HG03066 (cell line): Measurements from ENCODE around the gene RTN4RL1.

ENCODE experiments used
- ATAC-seq: cut with Tn5 transposase; IDR thresholded peaks from one replicate; pipeline ENCODE4 v1.9.1; 2021; ENCODE audit warnings: low read depth; ENCODE audit not compliant: unreplicated experiment

RTN4RL1 gene

GRCh38 chr17:1931844-1932579 is 93.1 kb downstream of the RTN4RL1 start:
- no peak for ATAC-seq

DNA sequence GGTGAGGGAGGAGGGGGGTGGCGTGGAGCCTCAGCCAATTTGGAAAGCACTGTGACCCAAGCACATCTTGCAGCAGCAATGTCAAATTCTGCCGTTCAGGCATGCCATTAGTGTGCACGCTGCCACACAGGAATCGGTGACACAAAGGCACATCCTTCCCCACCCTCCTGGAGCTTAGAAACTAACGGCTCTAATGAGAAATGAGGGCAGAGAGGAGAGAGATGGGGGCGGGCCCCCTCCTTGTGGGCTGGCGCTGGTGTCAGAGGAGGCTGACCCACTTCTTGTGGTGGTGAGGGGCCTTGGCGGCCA is 94.8 kb downstream of the RTN4RL1 start:
- ATAC-seq = no peak

- ATAC-seq = no peak
Measured at GRCh38 chr17:1928976-1929375, 96.2 kb downstream of the RTN4RL1 start.

DNA sequence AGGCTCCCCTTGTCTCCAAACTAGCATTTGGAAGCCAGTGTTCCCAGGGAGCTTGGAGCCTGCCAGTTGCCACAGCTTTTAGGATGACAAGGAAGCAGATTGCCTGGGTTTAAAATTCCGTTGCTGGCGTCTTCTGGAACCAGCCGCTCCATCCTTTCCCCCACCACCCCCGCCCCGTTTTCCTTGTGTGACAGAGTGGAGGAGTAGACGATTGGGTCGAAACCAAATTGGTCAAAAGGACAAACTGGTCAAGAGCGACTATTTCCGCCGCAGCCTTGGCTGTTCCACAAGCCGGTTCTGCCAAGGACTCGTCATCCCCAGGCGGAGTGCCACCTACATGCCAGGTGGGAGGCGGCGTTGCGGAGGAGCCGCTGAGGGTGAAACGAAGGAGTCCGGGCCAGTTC is 104.2 kb downstream of the RTN4RL1 start:
- ATAC-seq = no peak

- ATAC-seq = no peak
Measured at GRCh38 chr17:1919201-1919600, 105.9 kb downstream of the RTN4RL1 start.

DNA sequence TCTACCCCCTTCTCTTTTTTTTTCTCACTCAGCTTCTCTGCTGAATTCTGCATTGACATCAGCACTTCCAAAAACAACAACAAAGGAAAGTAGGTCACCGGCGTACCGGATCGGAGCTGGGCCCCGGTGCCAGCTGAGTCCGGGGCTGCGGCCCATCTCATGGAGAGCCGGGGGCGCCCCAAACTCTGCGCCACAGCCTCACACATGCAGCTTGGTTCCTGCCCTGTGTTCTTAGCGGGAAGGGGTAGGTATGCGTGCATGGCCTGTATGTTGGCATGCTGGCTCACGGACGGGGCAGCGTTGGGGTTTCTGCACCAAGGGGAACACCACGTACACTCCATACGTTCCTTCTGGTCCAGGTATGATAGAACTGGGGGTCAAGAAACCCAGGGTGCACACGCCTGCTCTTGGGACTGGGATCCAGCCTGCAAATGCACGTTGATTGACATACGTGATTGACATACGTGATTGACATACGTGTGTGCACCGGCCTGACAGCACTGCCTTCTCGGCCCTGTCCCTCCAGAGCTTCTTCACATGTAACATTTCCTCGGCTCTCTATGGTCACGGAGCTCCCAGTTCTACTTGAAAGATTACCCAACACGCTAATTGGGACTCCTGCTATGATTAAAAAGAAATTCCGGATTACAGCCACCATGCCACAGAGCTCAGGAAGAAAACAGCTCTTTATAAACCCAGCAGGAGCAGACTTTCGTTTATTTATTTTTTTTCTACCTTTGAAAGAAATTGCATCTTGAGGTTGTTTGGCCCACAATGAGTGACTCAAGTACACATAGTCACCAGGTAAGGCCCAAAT is 106.6 kb downstream of the RTN4RL1 start:
- ATAC-seq = no peak

DNA sequence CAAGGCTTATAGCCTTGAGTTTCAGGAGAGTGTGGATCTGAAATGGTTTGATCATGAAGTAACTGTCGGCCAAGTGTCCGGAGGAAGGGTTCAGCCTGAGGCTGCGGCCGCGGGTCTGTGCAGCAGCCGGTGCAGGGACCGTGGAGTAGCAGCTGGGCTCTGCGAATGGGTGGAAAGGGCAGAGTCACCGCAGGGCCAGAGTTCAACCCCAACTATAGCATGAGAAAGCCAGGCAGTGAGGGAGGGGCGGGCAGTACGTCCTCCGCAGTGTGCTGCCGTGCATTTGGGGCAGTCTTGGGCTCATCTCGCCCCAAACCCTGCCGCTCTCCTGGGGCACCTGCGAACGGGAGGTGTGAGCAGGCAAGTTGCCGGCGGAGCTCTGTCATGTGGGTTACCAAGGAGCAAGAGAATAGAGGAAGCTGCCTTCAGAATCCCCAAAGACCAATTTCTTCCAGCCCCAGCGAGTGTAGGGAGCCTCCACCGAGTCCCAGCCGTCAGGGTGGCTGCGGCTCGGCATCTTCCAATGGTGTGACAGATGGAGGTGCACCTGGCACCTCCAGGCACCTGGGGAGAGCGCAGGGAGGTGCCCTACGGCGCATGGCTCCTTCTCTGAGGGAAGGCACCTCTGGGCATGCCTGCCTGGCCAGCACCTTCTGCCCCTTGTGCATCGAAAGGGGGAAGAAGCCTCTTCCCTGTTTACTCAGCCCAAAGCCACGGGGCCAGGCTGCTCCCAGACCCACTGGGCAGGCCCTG is 108.0 kb downstream of the RTN4RL1 start:
- no peak for ATAC-seq

DNA sequence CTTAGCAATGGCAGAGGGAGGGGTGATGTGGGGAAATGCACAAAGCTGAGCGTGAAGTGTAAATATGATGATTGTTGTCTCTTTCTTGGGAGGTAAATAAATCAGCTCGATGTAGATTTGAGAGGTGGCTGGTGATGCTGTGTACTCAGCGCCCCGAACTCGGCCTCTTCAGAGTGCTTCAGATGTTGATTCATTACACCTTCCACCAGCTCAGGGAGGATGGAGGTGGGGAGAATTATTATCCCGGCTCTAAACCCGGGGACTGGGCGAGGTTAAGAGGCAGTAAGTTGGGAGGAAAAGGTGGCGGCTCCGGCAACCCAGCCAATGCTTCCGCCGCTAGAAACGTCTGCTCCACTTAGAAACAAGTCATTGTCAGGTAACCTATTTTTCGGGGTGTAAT is 108.8 kb downstream of the RTN4RL1 start:
- no peak for ATAC-seq

GRCh38 chr17:1915889-1916288 is 109.2 kb downstream of the RTN4RL1 start:
- ATAC-seq = no peak

DNA sequence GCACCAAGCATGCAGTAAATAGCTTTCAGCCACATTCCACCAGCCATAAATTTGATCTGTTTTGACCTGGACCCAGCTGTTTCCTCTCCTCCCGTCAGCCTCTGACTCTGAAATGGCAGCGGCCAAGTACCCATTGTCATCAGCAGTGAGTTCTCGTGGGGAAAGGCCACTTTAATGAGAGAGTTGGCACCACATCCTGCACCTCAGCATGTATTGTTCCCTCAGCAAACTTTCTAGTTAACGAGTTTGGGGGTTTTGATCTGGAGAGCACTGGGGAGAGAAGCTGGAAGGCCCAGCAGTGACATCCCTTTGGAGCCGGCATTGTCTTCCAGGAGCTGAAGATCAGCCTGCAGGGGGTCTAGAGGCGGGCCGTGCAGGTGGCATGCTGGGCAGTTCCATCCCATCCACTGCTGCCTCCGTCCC is 110.5 kb downstream of the RTN4RL1 start:
- no peak for ATAC-seq

DNA sequence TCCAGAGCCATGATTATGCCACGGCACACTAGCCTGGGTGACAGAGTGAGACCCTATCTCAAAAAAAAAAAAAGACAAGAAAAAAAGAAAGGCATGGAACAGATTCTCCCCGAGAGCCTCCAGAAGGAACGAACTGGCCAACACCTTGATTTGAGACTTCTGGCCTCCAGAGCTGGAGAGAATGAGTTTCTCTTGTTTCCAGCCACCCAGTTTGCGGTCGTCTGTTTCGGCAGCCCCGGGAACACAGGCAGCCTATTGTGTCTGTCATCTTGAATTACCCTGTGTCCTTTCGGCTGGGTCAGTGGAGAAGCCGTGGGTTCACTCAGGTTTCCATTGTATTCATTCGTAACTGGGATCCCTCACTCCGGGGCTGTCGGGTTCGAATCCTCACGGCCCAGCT is 111.4 kb downstream of the RTN4RL1 start:
- no peak for ATAC-seq

- no peak for ATAC-seq
Measured at GRCh38 chr17:1912146-1912545, 113.0 kb downstream of the RTN4RL1 start.

GRCh38 chr17:1909985-1910384 is 115.1 kb downstream of the RTN4RL1 start:
- ATAC-seq = no peak

DNA sequence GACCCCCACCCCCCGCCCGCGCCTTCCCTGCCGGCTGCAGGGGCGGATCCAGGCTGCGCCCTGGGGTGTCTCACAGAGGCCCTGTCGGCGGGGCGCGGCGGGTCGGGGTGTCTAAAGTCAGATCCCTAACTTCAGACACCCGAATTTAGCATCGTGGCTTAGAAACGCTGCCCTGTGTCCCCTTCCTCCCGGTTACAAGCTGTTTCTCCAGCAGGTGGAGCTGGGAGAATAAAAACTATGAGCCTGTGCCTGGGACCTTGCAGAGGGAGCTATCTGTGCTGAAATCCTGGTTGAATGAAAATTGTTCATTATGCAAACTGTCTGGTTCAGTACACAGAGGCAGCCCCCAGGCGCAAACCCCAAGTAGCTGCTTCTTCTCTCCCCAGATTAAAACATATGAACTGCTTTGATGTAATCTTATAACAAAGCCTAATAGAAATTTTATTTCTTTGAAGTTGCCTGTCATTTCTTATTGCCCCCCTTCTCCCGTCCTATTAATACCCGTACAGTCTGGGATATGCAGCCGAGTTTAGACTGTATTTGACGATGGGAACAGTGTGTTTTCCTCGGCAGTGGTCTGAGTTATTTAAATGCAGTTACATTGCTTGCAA is 116.3 kb downstream of the RTN4RL1 start:
- ATAC-seq = no peak

GRCh38 chr17:1907909-1908698 is 117.0 kb downstream of the RTN4RL1 start:
- ATAC-seq = no peak

GRCh38 chr17:1907216-1907631 is 117.9 kb downstream of the RTN4RL1 start:
- ATAC-seq = no peak

DNA sequence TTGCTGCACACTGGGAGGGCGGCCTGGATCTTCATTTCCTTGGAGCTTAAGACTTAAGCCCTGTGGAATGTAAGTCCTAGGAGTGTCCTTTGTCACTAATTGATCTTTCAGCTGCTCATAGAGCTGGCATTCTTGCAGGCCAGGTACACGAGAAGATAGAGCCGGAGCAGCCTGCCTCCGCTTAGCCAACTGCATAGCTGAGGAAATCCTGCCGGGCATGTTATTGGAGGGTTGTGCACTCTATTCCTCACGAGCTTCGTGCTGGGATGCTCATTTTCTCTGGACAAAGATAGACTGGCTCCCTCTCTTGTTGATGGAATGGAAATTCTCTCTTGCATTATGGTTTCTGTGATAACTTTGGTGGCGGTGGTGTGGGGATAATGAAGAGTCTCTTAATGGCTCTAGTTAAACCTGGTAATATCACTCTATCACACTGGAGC is 118.5 kb downstream of the RTN4RL1 start:
- ATAC-seq = no peak

GRCh38 chr17:1905190-1905913 is 119.8 kb downstream of the RTN4RL1 start:
- no peak for ATAC-seq
